Jurkat, Clone E6-1 (cell line): Measurements from ENCODE around the gene SULT2B1.

ENCODE experiments used
- DNase-seq: peaks from one replicate; pipeline ENCODE4 v3.0.0-alpha.2; 2011; ENCODE audit warnings: low read depth, low spot score
- H3K4me3 ChIP-seq: 2 replicates; pipeline ENCODE4 v1.5.1; 2011; ENCODE audit warnings: mild to moderate bottlenecking, low read length, control low read depth, moderate library complexity

Gene SULT2B1

DNA sequence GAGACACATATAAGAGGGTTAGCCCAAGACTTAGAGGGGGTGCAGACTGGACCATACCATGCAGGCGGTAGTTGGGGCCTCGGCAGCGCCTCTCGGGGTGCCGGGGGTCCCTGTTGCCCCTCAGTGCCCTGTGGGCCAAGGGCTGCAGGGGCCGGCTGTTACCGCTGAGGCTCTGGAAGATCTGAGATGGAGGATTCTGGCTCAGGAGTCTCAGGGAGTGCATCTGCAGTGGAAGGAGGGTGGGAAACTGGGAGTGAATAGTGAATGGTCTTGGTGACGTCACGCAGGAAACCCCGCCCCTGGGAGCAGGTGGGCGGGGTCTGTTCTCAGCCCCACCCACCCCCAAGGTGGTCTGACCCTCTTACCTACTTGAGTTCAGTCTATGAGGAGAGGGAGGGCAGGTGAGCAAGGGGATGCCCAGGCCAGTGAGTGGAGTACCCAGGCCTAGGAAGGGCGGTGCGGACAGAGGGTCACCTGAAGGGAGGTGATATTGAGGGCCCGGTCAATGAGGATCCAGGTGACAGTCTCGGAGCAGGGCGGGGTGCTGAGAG is 86.9 kb downstream of the SULT2B1 start:
- peak overlapping the region; percentile 57 for H3K4me3 ChIP-seq
- no peak for DNase-seq

DNA sequence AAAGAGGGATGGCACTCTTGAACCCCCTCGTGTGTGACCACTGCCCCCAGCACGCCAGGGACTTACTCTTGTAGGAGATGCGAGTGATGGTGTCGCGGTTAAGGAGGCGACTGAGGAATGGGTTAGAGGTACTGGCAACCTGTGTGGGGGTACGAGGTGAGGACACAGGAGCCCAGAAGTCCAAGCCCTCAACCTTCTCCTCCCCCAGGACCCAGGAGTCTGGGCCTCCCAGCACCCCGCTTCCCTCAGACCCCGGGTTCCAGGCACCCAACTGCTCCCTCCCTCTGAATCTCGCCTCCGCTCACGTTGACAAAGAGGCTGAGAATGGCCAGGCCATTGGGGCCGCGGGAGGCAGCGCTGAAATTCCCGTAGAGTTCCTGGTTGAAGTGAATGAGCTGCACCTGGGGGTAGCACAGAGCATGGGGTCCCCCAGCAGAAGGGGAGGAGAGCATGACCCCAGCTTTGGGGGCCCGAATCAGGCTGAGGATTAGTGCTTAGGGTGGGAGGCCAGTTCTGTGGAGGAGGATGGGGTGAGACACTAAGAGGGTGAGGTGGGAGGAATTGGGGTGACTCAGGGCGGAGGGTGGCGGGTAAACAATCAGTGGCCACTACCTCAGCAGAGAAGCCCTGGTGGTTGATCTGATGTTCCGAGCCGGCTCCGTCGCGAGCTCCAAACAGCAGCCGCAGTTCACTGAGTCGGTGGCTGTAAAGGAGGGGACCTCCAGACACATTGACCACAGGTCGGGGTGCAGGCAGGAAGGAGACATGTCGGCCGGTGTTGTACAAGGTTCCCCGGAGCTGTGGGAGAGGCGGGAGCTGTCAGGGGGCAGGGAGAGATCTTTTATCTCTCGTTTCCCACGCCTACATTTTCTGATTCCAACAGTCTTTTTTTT is 87.8 kb downstream of the SULT2B1 start:
- H3K4me3 ChIP-seq: no peak overlapping the region
- DNase-seq: no peak

DNA sequence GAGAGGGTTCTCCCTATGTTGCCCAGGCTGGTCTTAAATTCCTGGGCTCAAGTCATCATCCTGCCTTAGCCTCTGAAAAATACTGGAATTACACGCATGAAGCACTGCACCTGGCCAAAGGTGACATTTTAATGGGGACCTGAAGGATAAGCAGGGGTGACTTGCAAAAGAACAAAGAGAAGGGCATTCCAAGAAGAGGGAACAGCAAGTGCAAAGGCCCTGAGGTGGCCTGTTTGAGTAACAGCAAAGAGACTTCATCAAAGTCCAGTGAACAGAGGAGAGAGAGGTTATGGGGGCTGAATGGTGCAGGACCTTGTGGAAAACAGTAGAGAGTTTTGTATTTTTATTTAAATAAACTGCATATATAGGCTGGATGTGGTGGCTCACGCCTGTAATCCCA is 89.9 kb downstream of the SULT2B1 start:
- H3K4me3 ChIP-seq: no peak overlapping the region
- DNase-seq: no peak

GRCh38 chr19:48642862-48643261 is 90.9 kb downstream of the SULT2B1 start:
- DNase-seq: no peak
- no peak overlapping the region for H3K4me3 ChIP-seq

DNA sequence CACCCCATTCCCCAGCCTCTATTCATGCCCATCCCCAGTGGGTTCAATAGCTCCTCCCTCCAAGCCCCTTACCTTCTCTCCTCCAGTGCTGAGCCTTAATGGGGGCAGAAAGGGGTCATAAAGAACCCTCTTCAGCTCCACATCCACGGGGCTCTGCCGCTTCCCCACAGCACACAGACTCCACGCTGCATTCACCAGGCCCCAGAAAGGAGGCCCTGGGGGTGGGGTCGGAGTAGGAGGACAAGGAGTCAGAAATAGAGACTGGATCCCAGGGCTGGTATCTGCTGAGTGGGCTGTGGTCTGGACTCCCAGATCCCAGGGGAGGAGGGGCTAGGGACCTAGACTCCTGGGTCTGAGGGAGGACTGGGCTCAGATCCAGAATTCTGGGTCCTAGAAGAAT is 92.4 kb downstream of the SULT2B1 start:
- H3K4me3 ChIP-seq: peak overlapping the region; percentile 58
- no peak for DNase-seq

- peak; percentile 80 for DNase-seq
- peak overlapping the region; percentile 58 for H3K4me3 ChIP-seq
These were observed 93.1 kb downstream of the SULT2B1 start for GRCh38 chr19:48644839-48645619.

- no peak for DNase-seq
- peak overlapping the region; percentile 58 for H3K4me3 ChIP-seq
These were observed 93.6 kb downstream of the SULT2B1 start for GRCh38 chr19:48645620-48646000.

GRCh38 chr19:48646001-48646721 is 94.2 kb downstream of the SULT2B1 start, which contains the start of gene CA11:
CA11 (minus strand) TSS chr19:48646187; CDS start chr19:48645632, 555 bp downstream.
- peak within 1 kb of the TSS; percentile 58 for H3K4me3 ChIP-seq
- no peak for DNase-seq

DNA sequence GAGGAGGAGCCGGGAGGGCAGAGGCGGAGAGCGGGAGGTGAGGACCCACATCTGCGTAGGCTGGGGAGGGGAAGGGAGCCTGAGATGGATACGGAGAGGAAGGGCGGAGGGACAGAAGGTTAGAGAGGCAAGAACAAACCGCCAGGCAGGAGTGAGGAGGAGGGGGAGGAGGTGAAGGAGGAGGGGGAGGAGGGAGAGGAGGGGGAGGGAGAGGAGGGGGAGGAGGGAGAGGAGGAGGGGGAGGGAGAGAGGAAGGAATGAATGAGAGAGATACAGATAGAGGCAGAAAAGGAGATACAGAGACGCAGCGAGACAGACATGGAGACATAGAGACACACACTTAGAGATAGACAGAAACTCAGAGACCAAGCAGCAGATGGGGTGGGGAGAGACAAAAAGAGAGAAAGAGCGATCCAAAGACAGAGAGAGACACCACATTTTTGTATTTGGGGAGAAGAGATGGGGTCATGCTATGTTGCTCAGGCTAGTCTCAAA is 94.8 kb downstream of the SULT2B1 start:
- peak overlapping the region; percentile 58 for H3K4me3 ChIP-seq
- peak; percentile 86 for DNase-seq

DNA sequence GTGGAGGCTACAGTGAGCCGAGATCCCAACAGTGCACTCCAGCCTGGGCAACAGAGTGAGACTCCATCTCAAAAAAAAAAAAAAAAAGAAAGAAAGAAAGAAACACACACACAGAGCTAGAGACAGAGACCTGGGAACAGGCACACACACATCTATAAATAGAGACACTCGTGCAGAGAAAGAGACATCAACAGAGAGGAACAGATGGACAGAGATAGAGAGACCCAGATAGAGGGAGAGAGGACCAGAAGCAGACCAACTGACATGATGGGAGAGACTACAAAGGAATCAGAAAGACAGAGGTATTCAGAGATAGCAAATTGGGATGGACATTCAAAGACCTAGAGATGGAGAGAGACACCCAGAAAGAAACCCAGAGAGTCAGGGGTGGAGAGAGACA is 96.2 kb downstream of the SULT2B1 start:
- no peak overlapping the region for H3K4me3 ChIP-seq
- no peak for DNase-seq
